ENCODE results near the gene BCAS3.
"Not testable (repeated sequence)": the region's sequence is repeated elsewhere in the genome, so short reads cannot be mapped to it uniquely, and the experiment has no call there.

The BCAS3 gene

DNA sequence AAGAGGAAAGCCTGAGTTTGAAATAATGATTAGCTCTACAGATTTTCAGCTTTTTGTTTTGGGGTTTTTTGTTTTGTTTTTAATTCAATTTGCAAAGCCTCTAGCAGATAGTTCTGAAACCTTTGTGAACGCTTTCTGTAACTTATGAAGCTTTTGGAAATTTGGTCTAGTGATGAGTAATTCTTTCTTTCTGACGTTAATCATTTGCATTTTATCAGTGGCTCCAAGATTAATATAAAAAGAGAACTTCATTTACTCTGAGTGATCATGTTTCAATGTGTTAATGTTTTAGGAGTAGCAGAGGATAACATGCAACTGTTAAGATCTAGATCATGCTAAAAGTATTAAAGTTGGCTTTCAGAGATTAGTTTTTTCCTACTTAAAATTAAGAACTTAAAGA, 561.7 kb downstream of the BCAS3 start:
- DNase-seq = no peak

DNA sequence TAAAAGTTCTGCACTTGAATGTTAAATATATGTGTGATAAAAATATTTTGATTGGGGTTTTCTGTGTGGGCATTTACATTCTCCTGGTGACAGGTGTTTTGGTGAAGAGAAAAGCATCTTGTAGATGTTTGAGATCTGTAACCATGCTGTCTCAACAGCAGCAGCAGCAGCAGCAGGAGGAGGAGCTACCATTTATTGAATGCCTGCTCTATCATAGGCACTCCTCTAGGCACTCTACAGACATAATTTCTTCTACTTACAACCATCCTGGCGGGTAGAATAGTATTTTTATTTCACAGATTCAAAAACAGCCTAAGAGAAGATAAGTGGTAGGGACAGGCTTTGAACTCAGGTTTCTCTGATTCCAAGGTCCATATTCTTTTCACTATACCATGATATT, 562.3 kb downstream of the BCAS3 start:
- DNase-seq = no peak

DNA sequence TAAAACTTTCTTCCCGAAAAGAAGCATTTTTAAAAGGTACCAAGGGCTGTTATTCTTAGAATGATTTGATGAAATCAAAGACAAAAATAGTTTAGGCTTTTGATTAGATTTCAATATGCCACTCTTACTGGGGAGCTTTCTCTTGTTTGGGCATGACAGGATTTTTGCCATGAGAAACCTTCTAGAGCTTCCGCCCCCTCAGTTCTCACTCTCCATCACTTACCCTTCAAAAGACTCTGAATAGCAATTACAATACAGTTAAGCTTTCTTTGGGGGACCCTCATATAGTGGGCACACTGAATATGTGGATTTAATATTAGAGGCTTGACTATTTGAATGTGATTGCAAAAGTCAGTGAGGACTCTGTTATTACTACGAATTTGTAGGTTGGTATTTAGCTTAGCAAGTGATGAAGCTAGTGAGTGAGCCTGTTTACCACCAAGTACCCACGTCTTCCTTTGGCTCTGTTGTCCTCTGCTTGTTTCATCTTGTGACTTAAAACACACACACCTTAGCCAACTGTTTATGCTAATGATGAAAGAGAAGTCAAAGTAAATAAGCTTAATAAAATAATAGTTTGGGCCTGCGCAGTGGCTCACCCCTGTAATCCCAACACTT, 563.3 kb downstream of the BCAS3 start:
- DNase-seq = no peak

DNA sequence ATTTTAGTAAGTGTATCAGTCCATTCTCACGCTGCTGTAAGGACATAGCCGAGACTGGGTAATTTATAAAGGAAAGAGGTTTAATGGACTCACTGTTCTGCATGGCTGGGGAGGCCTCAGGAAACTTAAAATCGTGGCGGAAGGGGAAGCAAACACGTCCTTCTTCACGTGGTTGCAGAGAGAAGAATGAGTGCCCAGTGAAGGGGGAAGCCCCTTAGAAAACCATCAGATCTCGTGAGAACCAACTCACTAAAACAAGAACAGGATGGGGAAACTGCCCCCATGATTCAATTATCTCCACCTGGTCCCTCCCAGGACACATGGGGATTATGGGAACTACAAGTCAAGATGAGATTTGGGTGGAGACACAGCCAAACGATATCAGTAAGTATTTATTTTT, 567.3 kb downstream of the BCAS3 start:
- DNase-seq = not testable (repeated sequence)

DNA sequence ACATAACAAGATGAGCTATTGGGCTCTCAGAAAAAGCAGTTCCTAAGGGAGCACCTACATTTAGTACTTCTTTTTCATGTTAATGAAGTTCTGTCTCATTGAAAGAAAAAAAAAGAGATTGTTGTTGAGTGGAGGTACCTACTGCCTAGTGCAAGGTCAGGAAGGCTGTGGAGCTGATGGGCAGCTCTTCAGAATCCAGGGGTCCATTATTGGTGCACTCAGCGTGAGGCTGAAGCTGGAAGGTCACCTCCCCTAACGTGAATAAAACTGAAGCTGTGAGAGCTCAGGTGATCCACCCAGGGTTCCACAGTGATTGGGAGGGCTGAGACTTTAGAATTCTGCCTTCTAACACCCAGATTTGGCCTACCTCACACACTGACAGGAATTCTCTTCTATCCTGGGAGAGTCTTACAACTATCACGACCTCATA, 568.1 kb downstream of the BCAS3 start:
- peak; percentile 31 to 34 for DNase-seq

DNA sequence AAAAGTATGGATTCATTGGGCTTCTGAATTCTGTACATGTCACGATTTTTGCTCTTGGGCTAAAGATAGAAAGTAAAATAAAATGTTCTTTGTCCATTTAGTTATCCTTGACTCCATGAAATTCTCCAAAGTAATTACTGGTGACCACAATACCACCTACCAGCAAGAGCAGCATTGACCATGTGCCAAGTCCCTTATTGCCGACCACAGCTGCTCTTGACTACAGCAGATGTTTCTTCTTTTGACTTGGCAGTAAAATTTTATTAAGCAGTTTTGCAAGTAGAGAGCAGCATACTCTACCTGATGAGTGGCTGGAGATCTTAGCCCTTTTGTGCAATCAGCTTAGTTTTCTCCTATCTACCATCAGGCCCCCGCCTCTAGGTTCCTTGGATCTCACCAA, 569.8 kb downstream of the BCAS3 start:
- no peak for DNase-seq

DNA sequence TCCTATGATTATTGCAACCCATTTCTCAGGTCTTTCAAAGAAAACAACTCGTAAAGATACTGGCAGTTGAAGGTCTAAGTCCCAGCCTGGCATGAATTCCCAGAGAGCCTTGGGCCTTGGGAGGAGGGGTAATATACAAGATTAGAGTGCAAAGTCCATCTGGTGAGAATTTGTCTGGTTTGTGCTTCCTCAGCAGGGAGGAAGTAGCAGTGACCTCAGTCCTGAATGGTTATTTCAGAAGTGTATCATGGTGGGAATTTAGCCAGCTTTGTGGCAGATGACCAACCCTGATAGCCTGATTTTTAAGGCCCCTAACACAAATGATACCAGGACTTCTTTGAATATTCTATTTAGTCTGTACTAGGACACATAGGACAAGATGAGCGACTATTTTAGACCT, 570.7 kb downstream of the BCAS3 start:
- no peak for DNase-seq

DNA sequence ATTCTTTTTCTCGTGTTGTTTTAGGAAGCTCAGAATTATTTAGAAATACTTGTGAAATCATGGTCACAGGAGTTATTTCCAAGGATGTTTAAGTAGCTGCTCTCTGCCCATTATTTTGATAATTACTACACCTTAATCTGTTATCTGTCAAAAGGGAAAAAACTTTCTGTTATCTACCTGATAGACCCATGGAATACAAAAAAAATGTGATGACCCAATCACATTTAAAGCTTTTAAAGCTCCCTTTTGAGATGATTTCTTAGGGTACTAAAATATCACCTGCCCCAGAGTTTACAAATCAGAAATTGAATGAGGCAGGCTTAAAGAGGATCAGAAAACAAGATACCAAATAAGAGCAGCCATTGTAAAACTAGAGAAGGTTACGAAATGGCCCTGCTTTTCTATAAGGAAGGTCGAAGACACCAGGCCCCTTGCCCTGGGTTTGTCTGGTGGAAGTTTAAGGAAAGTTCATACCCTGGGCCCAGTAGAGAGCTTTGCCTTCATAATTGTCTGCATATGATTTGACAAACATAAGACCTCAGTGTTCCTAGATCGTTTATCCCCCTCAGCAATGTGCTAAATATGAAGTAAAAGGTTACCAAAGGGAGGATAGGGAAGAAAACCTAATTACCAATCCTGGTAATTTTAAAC, 572.1 kb downstream of the BCAS3 start:
- DNase-seq = no peak

DNA sequence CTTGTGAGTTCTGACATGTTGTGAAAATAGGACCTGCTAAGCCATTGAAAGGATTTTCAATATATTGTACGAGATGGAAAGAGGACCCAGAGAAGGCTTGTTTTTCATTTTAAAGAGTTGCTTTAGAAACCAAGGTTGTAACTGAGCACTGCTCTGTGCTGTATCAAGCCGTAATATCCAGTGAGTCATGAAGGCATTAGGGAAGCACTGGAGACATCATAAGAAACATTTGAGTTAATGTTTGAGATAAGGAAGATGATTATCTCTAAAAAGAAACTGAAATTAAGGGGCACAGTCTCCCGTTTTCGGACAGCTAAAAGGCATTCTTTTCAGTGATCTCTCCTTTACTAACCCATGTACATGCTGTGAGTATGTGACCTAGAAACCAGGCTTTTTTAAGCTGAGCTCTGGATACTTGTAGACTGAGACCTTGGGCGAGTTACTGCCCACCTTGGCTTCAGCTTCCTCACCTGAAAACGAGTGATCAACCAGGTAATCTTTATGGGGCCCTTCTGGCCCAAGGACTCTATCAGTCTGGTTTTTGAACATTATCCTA, 572.8 kb downstream of the BCAS3 start:
- no peak for DNase-seq

DNA sequence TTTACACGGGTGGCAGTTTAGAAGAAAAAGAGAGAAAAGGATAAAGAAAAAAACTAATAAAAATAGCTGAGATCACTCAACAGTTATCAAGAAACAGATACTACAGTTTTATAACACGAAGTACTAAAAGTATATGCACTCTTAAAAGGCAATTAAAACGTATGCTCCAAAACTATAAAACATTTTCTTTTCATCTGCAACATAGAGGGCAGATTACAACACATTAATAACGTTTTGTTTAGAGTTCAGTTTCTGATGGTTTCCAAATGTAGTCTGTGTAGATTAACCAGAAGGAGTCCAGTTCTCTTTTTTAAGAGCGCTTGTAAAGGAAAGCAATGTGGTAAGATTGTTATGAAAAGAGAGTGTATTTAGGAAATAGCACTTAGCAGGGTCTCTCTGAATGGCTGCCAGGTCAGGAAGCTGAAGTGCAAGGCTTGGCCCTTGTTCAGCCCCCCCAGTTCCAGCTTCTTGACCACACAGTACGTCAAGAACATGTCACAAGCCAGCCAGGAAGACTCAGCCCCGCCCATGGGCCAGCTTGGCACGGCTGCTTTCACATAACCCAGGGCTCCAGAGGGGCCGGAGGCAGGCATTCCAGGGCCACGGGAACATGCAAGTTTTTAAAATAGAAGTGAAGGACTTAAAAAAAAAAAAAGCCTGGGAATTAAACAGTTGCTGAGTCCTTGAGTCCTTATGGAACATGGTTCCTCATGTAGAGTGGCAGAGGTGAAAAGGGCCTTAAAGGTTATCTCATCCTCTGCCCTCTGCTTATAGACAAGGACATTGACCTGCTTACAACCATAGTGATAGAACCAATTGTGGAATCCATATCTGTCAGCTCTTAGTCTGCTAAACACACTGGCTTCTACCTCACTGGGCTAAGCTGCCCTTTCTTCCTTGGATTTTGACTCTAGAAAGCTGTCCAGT, 574.6 kb downstream of the BCAS3 start:
- DNase-seq = no peak

DNA sequence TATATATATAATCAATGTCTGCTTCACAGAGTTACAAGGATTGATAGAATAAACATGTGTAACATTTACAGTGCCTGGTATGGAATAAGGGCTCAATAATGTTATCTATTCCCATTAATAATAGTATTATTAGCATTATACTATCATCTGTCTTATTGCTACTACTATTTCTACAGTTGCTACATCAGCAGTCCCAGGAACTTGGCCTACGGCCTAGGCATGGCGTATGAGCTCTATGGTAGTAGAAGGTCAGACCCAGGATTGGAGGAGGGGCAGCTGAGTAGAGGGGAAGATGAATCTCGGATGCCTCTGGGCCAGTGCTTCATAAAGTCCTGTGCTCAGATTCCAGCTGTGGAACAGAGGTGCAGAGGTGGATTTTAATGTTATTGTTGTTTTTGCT, 575.7 kb downstream of the BCAS3 start:
- no peak for DNase-seq

DNA sequence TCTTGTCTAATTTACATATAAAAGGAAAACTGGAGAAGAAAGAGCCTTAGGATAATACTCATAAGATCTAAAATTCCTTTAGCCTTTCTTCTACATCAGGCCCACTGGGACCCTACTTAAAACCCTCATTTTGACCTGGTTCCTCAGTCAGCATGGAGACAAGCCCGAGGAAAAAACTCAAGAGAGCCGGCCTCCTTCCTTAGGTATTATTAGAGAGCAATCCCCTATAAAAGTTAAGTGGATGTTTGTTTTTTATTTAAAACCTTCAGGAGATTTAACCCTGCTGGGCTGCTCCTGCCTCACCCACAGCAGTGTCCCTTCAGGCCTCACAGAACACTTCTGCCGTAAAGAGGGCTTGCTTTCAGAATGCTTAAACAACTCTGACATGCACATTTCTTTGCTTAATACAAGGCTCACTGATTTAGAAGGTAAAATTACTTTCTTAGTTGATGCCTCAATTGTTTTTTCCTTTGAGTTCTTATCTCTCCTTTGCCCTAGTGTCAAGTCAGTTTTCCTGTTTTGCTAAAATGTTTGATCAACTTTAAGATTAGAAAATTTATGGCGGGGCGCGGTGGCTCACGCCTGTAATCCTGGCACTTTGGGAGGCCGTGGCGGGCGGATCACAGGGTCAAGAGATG, 576.4 kb downstream of the BCAS3 start:
- no peak for DNase-seq

DNA sequence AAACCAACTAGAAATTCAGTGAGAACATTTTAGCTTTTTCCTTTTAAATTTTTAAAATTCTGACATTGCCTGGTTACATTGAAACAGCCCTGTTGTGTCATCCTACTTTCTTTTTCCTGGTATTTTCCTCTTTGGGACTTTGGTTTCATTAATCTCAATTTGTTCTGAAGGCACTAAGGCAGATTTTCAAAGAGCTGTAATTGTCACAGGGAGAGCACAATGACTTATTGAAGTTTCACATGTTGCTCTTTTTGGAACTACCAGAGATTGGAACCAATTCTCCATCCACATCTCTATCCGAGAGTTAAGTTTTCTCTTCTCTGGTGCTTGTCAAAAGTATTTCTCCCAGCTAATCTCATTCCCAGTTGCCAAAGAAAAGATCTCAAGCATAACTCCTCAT, 577.3 kb downstream of the BCAS3 start:
- DNase-seq = no peak

DNA sequence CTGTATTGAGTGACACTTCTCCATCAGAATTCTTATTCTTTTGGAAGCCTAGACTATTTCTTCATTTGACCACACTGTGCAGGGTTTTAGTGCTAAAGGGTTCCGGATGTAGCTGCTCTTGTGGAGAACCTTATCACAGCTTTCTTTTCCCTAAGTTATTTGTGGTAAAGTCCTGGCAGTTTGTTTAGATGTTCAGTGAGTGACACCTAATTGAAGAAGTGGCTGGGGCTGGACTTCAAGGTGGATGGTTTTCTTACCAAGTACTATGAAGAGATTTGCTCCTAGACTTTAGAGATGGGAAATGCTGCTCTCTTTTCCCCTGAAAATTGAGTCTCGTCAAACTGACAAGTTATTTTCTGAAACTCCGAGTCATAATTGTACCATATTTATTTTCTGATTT, 578.0 kb downstream of the BCAS3 start:
- no peak for DNase-seq

DNA sequence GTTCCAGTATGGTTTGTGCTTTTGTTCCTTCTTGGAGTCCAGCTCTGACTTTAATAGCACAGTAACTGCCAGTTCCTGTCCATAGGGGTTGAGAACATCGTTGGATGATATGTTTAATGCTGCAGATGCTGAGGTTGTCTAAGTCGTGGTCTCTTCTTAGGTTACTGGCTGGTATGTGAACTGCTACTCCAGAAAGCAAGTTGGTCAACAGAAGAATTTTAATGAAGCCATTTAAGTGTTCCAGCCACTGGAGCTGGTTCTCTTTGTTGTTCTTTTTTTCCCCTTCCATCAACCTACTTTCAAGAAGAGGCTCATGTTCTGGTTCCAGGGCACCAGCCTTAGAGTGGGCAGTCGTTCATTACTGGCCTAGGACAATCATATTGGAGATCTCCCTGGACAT, 581.7 kb downstream of the BCAS3 start:
- no peak for DNase-seq

DNA sequence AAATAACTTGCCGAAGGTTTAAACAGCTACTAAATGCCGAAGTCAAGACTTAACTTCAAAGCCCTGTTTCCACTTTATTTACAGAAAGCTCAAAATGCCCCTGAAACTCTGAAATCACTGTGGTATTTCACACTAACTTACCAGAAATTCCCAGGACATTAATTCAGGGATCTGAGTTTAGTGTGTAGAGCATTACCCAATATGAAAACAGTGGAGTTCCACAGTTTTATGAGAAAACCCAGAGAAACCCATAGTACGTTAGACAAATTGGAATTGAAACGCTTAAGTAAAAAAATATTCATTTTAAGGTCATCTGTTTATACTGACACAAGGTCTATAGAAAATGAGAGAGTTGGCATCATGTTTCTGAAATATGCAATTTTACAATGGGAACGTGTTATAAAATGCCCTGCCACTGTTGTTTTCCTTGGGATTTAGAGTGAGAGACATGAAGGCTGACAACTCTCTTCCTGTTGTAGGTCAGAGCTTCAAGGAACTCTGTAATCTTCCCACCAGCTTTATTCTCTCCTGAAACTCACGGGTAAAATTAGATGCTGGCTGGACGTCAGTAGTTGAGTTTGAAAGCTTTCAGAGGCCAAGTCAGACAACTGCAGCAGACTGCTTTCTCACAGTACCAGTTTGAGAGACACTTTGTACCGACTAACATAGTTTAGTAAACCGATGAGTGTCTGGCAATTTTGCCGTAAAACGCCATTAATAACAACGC, 582.6 kb downstream of the BCAS3 start:
- DNase-seq = no peak

DNA sequence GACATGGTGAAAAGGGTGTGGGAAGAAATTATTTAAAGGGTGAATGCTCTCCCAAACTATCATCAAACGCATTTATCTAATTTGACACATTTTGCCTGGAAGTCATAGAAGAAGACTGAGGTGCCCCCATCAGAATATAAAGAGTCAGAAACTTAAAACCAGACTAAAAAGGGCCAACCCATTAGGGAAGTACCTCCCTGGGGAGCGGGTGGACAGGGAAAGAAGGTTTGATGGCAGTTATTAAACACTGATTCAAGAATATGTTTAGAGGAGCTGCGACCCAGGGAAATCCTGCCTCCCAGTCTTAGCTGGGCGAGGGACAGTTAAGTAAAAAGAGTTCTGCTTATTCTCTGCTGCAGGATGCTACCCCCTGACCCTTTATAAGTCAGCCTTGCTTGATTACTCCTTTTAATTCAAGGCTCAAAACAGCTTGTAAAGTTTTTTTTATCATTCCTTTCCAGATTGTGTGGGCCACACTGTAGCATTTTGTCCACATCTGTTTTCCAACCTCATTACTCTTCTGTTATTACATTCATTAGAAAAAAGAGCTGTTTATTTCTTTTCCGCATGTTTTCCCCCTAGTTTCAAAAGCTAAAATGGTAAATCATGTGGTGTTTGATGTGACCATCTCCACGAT, 583.5 kb downstream of the BCAS3 start:
- DNase-seq = no peak

DNA sequence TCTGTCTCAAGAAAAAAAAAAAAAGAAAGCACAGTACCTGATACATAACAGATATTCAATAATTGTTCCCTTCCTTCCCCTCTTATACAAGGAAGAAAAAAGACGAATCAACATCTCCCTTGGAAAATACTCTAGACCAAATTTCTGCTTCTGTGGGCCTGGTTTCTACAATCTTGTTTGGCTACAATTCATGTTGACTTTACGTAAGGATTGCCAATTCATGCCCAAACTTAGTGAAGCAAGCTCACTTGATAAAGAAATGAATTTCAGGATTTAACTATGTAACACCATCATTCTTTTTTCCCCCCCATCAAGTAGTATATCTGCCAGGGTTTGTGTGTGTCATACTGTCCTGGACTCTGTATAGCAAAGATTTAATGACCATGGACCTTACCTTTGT, 587.7 kb downstream of the BCAS3 start:
- DNase-seq = no peak

DNA sequence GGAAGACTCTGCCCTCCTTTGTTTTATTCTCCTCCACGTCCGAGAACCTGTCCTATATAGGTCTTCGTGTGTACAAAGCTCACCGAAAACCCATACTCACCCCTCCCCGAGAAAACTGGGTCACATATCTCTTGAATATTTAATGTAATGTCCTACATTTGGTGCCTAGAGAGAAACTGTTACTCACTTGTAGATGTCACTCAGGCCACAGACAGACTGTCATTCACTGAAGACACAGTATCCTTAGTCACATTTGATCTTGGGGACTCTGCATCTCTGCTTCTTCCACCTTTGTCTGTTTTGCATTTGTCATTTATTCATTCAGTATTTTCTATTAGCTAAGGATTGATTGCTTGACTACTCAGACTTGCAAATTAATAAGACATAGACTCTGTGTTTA, 590.2 kb downstream of the BCAS3 start:
- DNase-seq = no peak

DNA sequence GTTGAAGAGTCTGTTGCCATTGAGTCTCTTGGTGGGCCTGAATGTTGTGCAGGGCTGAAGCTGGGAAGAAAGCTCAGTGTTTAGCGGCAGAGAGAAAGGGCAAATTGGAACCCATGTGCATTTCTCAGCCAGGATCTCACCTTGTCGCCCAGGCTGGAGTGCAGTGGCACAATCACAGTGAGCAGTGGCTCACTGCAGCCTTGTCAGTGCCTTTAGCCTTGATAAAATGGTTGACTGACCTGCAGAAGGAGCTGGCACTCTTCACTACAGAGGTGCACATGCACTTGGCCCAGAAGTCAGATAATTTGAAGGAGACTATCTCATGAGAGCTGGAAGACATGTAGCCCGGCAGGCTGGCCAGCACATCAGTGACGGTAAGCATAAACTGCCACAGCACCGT, 597.7 kb downstream of the BCAS3 start:
- no peak for DNase-seq

DNA sequence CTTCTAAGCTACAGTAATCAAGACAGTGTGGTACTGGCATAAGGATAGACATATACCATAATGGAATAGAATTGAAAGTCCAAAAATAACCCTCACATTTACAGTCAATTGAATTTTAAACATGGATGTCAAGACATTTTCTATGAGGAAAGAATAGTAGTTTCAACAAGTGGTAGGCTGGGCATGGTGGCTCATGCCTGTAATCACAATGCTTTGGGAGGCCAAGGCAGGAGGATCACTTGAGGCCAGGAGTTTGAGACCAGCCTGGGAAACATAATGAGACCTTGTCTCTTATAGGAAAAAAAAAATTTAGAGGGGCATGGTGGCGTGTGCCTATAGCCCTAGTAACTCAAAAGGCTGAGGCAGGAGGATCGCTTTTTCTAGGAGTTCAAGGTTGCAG, 599.2 kb downstream of the BCAS3 start:
- no peak for DNase-seq
